HG03139 (cell line): Measurements from ENCODE around the gene FOS.

Experiments
- ATAC-seq: cut with Tn5 transposase; IDR thresholded peaks from one replicate; pipeline ENCODE4 v1.9.1; 2021; ENCODE audit not compliant: unreplicated experiment

Gene FOS

GRCh38 chr14:75313294-75313693 lies 34.7 kb downstream of the FOS start:
- ATAC-seq = no peak

- no peak for ATAC-seq
Measured at GRCh38 chr14:75315144-75315543, 36.5 kb downstream of the FOS start.

- no peak for ATAC-seq
Measured at GRCh38 chr14:75317148-75317547, 38.5 kb downstream of the FOS start.

DNA sequence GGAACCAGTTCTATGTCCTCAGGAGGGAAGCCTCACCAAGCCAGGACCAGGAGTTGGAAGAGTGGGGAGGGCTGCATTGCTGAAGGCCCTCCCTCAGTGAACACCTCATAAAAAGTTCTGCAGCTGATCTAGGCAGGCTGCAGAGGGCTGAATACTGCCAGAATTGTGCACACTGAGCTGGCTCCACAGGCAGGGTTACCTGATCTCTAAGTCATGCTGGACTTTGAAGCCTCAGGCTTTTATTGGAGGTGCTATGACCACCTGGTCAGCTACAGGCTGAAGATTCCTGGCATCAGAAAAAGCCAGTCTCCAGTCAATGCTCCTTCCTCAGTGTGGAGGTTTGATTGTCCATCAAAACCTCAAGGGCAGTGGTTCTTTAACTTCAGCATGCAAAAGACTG lies 39.7 kb downstream of the FOS start:
- no peak for ATAC-seq

GRCh38 chr14:75319021-75319420 lies 40.4 kb downstream of the FOS start:
- no peak for ATAC-seq

DNA sequence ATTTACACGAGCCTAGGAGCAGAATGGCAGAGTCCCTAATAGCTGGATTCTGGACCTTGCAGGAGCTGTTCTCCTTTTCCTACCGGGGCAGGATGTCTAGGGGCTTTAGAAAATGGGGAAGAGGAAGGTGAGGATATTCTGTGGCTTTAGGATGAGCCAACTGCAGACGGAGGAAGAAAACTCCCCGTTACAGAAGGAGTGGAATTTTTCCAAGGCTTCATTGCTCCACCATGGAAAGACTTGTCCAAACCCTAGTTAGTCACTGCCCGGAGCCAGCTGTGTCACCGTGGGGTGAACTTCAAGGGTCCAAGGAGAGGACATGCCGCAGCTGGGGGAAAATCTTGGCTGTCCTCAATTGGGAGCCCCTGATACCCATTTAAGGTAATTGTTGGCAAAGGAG lies 41.6 kb downstream of the FOS start:
- ATAC-seq = no peak

- no peak for ATAC-seq
Measured at GRCh38 chr14:75322746-75323145, 44.1 kb downstream of the FOS start.

DNA sequence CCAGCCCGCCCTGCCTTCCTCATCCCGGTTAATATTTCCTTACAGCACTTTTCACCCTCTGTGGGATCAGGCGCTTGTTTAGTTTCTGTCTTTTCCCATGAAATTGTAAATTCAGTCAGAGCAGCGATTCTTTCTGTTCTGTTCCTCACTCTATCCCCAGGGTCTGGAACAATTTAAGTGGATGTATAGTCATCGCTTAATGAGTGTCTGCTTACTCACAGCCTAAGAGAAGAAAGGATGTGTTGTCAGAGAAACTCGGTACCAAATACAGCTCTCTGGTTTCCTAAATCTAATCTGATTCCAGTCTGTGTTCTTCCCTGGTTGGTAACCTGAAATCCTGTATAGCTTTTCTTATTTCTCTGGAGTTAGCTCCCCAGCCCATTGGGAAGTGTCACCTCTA lies 44.9 kb downstream of the FOS start:
- no peak for ATAC-seq

GRCh38 chr14:75328558-75329155 lies 50.0 kb downstream of the FOS start:
- ATAC-seq = no peak

- ATAC-seq = no peak
Measured at GRCh38 chr14:75329369-75329768, 50.7 kb downstream of the FOS start.

DNA sequence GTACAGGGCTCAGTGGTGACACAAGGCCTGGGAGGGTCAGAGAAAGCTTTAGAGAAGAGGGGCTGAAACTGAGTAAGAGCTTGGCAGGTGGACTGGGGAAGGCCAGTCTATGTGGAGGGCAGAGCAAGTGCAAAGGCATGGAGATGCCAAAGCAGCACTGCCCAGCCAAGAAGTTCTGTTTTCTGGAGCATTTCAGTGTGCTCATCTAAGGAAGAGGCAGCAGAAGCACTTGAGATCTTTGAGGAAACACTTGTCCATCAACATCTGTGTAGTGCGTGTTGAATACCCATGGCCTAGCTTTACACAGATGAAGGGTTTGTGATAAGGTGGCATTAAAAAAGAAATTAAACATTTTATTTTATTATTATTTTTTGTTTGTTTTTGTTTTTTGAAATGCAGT lies 52.8 kb downstream of the FOS start:
- ATAC-seq = no peak
